Fibroblast of skin of left biceps (primary cell): ENCODE measurements around the gene GFPT1.

Experiments used
- DNase-seq, 2 experiments: peaks; one replicate each; pipeline ENCODE4 v3.0.0-alpha.2; 2013; ENCODE audit warnings: low read depth in 2 of 2

Gene GFPT1

GRCh38 chr2:69316550-69316949, 70.5 kb downstream of the GFPT1 start:
- DNase-seq, result no peak

DNA sequence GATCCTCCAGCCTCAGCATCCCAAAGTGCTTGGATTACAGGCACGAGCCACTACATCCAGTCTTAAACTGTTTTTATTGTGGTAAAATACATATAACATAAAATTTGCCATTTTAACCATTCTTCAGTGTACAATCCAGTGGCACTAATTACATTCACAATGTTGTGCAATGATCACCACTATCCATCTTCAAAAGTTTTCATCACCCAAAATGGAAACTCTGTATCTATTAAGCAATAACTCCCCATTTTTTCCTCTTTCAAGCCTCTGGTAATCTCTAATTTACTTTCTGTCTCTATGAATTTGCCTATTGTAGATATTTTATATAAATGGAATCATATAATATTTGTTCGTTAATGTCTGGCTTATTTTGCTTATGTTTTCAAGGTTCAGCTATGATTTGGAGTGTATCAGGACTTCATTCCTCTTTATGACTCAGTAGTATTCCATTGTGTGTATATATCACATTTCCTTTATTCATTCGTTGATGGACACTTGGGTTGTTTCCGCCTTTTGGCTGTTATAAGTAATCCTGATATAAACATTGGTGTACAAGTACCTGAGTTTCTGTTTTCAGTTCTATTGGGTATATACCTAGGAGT, 71.8 kb downstream of the GFPT1 start:
- DNase-seq, result no peak

- no peak for DNase-seq
These were observed 76.0 kb downstream of the GFPT1 start for GRCh38 chr2:69311024-69311416.

DNA sequence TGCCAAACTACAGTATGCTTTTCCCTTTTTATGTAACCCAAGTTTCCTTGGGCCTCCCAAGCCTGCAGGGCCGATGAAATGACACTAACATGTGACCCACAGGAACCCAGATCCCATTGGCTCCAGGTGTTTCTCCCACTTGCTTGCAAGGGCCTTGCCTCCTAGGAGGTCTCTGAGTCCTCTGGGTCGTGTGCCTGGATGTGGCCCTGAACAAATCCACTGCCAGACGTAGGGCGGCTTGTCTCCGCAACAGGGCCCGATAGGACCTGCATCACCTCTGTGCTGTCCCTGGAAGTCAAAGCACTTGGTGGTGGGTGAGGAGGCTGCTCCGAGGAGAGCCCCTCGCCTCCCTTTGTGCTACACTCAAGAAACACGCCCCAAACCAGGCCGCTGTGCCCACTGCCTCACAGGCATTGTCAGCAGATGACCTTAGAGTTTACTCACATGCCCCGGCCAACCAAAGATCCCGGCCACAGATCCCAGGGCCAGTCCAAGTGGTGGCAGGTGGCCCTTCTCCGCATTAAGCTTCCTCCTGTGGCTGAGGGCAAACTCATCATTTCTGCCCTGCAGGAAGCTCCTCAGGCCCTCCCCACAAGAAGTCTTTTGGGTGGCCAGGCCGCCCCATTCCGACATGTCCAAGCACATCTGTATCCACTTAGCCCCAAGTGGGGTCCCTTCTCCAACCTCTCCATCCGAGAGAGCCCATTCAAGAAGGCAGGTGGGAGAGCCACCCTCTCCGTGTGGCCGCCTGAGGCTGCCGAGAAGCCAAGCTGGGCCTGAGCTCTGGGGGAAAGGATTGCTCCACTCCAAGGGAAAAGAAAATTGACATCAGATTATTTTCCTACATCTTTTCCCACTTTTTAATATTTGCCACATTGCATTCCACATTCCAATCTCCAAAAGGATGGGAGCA, 76.7 kb downstream of the GFPT1 start:
- DNase-seq, result no peak

GRCh38 chr2:69309351-69310110, 77.5 kb downstream of the GFPT1 start:
- no peak for DNase-seq

GRCh38 chr2:69308338-69308737, 78.7 kb downstream of the GFPT1 start:
- no peak for DNase-seq

GRCh38 chr2:69307579-69308064, 79.4 kb downstream of the GFPT1 start:
- no peak for DNase-seq

DNA sequence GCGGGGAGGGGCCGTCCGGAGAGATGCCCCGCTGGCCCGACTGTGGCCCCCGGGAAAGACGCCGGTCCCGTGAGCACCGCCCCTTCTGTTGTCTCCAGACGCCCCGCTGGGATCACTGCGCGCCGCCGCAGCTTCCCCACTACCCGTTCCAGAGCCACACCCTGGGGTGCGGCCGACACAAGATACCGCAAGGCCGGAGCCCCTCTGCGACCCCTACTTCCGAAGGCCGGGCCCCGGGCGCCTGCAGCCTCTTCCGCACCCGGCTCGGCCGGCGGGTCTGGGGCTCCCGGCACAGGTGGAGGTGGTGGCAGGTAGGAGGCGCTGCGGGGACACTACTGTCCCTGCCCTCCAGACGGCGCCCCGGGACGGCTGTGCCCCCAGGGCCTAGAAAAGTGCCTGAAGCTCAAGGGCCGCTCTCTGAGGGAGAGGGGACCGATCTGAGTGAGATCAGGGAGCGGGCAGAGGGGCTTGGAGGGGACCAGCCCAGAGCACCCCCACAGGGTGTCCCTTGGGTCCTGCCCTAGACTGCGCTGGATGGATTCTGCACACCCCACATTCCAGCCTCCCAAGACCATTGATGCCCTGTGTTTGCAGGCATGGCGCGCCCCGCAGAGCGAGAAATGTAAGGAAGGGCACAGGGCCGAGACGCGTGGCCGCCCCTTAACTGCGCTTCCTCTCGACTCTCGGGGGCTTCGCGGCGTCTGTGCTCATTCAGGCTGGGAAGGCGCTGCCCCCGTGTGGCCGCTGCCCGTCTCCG, 80.0 kb downstream of the GFPT1 start:
- peak in 1 of 2 experiments; percentile 54 for DNase-seq

GRCh38 chr2:69306393-69306821, 80.6 kb downstream of the GFPT1 start:
- DNase-seq, result no peak

DNA sequence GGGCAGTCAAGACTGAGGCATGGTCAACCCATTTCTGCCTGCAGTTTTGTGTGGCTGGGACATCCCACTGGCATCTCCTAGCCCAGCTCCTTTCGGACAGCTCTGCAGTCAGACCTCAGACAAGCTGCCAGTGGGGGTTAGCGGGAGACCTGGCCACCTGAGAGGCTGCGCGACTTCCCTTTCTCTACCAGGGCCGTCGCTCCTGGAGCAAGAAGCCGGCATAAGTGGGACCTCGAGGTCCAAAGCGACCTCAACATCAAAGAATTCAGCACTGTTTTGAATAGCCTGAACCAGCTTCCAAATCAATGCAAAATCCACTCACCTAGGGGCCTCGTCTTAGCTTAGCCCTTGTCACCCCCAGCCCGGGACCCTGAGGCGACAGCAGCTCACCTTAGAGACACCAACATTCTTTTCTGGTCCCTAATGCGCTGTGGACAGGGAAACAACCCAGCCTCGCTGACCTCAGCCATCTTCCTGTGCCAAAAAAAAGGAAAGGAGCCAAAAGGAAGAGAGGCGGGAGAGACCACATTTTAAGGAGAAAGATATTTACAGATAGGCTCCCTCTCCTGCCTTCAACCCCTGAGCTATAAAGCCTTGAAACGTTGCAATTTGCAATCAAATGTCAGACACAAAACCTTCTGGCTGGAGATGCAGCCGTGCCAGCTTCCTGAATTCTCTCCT, 81.2 kb downstream of the GFPT1 start:
- DNase-seq, result no peak

DNA sequence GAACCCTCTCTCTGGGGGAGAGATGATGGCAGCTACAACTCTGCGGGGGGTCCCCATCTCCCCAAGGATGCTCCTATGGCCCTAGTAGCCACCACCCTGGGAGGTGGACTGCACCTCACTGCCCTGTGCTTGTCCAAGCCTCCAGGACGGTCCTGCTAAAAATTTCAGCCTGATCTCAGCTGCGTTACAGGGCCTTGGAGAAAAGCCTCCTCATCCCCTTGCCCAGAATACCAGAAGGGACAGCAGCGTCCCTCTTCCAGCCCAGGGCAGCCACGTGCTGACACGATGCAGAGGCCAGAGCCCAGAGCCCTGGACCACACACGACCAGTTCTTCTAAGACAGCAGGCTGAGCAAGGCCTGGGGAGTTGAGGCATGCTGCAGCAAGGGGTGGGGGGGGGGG, 81.9 kb downstream of the GFPT1 start:
- DNase-seq, result no peak

GRCh38 chr2:69304656-69305055, 82.4 kb downstream of the GFPT1 start:
- no peak for DNase-seq

DNA sequence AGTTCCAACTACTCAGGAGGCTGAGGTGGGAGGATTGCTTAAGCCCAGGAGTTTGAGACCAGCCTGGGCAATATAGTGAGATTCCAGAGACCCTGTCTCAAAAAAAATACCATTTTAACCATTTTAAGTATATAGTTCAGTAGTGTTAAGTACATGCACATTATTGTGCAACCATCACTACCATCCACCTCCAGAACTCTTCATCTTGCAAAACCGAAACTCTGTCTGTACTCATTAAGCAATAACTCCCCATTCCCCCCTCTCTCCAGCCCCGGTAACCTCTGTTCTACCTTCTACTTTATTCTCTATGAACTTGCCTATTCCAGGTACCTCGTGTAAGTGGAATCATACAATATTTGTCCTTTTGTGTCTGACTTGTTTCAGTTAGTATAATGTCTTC, 86.4 kb downstream of the GFPT1 start:
- DNase-seq, result no peak

GRCh38 chr2:69299772-69300516, 87.1 kb downstream of the GFPT1 start:
- DNase-seq, result no peak

DNA sequence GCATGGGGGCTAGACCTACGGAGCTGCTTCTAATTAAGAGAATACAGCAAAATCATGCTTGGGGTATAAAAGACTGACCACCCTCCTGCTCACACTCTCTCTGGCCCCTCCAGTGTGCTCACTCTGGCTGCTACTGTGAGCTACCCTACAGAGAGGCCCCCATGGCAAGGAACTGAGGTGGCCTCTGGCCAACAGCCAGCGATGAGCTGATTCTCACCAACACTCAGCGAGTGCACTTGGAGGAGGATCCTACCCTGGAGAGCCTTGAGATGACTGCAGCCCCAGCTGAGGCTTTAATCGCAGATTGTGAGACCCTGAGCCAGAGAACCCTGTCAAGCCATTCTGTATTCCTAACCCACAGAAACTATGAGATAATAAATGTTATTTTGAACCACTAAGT, 88.2 kb downstream of the GFPT1 start:
- no peak for DNase-seq

GRCh38 chr2:69298261-69298660, 88.8 kb downstream of the GFPT1 start:
- peak in 1 of 2 experiments; percentile 46 for DNase-seq

- no peak for DNase-seq
These were observed 89.8 kb downstream of the GFPT1 start for GRCh38 chr2:69297216-69297615.

- DNase-seq, result no peak
These were observed 90.6 kb downstream of the GFPT1 start for GRCh38 chr2:69296421-69296820.

DNA sequence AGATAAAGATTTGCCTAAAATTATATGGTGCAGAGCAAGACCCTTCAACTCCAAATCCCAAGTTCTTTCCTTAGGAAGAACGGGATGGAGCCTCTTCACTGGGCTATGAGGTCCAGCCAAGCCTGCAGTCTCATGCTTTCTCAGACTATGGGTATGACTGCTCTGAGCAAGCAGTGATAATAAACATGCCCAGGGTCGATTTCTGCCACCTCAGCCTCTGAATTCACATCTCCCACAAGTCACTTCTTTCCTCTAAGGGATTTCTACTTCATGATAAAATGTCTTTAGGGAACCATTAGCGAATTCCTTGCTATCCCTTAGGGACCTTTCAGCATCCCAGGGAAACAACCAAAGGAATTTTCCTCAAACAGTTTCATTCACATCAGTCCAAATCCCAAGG, 94.8 kb downstream of the GFPT1 start:
- DNase-seq, result no peak

DNA sequence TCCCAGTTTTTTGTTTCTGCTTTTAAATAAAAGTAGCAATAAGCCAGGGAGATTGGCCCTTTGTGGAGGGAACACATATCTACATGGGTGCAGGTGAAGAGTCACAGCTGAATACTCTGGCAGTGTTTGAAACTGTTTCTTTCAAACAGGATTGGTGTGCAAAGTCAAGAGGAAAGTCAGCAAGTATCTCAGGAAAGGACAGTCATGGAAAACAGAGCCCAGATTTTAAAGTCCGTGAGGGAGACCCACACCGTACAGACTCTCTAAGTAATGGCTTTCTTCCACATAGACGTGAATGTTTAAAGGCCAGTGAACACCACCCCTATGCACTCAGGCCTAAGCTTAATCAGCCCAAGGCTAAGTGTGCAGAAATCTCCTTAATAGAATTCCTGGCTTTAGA, 95.3 kb downstream of the GFPT1 start:
- DNase-seq, result no peak
